CD4-positive, alpha-beta T cell treated with Interferon alpha-2 for 1 hour (primary cell): ENCODE data around the gene KCNT2.
"Not testable (repeated sequence)": the region's sequence is repeated elsewhere in the genome, so short reads cannot be mapped to it uniquely, and the experiment has no call there.

ENCODE experiments used
- DNase-seq, 2 donors: peaks; one replicate each; pipeline ENCODE4 v3.0.0-alpha.2; 2020 to 2022

Gene KCNT2

DNA sequence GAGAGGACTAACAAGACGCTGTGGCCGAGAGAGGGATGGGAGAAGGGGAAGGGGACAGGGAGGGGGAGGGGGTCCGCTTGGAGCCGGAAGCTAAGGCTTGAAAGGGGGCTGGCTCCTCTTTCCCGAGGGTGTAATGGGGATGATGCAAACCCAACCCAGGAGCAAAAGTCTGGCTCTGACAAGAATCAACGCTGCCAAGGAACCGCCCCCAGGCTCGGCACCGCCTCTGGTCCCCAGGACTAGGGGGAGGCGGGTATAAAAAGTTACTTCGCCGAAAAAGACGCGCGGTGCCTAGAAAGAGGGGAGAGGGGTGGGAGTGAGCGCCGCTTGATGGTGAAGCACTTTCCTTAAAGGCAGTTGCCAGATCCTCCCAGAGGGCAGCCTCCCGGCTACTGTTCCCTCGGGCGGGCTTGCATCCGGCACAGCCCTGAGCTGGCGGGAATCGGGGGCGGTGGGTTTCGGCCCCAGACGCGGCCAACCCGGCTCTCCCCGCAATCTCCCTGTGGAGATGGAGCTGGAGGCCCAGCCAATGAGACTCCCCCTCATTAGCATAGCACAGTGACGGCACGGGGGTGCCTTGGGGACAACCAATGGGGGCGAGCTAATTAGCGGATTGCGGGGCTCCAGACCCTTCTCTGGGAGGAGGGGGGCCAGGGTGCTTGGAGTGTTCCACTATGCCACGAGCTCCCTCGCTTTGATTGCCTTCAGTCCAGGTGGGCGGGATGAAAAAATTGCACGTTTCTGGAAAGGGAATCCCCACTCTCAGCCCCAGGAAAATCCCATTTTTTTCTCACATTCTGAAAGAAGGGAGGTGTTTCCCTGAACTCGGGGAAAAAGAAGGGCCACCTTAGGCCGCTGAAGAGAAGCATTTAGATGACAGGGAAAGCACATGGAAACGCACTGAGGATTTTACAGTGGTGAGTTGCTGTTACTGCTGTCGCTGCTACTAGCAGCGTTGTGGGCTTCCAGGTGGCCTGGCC is at the start of gene KCNT2:
KCNT2 (minus strand) TSS at position 51 of the 980 bp plus-strand sequence. CDS start 131 bp downstream, outside the sequence.
- DNase-seq = peak in 1 of 2 donors; percentile 18

DNA sequence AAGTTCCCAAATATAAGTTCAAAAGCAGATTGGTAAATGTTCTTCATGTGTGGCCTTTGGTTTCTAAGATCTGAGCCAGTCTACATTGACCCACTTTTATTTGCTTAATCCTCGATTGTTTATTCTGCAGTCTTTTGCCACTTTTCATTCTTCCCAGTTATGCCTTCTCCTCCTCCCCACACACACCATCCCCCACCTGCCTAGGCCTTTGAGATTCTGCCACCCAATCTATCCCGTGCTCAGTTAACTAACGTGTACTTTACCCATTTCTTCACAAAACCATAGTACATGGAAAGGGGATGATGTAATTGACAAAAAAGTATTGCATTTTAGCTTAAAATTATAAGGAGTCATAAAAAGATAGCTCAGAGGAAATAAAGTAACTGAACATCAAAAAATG is 47.3 kb upstream of the KCNT2 start:
- DNase-seq = no peak

DNA sequence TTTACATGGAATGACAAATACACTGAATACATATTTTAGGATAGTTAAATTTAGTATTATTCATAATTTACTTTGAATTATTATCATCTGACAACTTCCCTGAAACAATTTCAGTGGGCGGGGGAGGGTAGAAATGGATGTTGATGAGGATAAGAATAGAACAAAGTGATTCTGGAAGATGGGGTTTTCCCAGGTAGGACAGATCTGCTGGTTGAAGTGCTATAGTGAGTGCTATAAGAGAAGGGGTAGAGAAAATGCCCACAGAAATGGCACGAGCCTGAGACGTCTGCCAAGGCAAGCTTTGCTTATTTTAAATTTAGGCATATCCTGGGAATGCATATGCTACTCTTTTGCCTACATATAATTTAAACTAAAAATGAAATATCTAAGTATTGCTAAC is 46.8 kb upstream of the KCNT2 start:
- DNase-seq = no peak

DNA sequence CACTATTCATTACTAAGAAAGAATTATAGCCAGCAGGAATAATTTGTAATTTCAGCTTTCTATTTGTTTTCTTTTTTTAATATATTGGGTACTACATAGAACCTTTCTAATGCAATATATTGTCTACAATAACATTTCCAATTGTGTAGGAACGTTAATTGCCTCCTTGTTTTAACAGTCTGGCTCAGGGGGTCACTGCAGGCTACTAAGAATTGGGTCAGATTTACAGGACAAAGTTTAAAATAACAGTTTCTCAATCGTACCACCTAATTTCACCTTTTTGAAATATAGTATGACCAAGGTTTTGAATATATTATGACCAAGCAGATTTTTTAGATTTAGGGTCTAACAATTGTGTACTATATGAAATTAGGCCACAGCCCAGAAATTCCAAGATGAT is 46.0 kb upstream of the KCNT2 start:
- no peak for DNase-seq

DNA sequence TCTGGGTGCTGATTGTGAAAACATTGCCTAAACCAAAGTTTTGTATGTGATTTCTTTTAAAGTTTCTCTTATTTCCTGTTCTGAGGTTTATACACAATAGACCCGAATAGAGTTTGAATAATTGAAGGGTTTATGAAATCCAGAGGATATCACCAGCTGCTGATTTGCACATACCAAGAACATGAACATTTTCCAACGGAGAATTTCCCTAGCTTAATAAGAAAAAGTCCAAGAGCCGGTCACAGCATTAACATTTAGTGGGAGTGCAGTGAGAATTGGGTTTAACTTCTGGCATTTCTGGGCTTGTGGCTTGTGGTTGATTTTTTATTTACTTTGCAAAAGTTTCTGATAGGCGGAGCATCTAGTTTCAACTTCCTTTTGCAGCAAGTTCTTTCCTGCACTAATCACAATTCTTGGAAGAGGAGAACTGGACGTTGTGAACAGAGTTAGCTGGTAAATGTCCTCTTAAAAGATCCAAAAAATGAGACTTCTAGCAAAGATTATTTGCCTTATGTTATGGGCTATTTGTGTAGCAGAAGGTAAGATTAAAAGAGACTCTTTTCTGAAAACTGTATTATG is 43.5 kb upstream of the KCNT2 start, which contains the start of gene CFH:
CFH (plus strand) TSS at position 407 of the 579 bp plus-strand sequence; CDS start at position 482, 75 bp downstream.
- peak in 1 of 2 donors; percentile 47 for DNase-seq

GRCh38 chr1:196651079-196651478 is 42.8 kb upstream of the KCNT2 start:
- DNase-seq = no peak

DNA sequence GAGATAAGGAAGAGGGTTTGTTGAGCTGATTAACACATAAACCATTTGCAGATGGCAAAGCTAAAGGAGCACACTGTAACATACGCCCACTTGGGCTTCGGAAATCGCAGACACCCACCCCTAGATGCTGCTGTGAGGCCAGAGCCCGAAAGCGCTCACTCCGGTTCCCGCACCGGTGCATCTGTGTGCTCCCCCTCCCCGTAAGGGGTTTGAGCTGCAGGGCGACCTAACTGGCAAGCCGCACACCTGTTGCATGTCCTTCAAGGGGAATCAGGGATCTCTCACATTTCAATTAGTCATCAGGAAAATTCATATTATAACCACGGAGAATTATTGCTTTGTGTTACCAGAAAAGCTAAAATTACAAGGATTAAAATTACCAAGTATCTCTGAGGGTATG is 42.2 kb upstream of the KCNT2 start:
- DNase-seq = no peak

DNA sequence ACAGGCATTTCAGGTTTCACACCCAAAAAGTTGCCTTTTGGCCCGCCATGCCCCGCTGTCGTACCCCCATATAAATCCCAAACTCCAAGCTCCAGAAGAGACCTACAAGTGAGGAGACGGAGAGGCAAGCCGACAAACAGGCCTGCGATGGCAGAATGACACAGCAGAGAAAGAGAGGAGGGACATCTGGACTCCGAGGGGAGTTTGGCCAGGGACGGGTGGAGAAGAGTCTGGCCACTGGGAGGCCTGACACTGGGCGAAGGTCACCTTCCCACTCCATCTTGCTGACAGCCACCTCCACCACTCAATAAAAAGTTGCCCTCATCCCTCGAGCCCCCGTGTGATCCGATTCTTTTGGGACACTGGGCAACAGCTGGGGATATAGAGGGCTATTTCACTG is 41.8 kb upstream of the KCNT2 start:
- DNase-seq = no peak

GRCh38 chr1:196640976-196641375 is 32.7 kb upstream of the KCNT2 start:
- DNase-seq = no peak

DNA sequence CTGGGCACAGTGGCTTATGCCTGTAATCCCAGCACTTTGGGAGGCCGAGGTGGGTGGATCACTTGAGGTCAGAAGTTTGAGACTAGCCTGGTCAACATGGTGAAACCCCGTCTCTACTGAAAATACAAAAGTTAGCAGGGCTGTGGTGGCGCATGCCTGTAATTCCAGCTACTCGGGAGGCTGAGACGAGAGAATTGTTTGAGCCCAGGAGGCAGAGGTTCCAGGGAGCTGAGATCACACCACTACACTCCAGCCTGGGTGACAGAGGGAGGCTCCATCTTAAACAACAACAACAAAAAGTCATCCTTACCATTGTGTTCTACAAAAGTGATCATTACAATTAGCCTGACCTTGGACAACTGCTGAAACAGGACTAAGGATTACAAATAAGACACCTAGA is 31.1 kb upstream of the KCNT2 start:
- not testable (repeated sequence) for DNase-seq

GRCh38 chr1:196638466-196638865 is 30.2 kb upstream of the KCNT2 start:
- no peak for DNase-seq

- DNase-seq = no peak
Observed at GRCh38 chr1:196637606-196638005, 29.4 kb upstream of the KCNT2 start.

DNA sequence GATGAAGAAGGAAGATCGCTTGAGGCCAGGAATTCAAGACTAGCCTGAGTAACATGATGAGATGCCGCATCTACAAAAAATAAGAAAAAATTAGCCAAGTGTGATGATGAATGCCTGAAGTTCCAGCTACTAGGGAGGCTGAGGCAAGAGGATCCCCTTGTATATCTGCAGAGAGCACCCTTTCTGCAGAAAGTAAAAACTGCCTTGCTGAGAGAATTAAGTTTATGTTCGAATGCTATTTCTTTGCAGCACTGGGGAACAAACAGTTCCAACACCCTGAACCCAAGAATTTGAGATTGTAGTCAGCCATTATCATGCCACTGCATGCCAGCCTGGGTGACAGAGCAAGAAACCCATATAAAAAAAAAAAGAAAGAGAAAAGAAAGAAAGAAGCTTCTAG is 20.6 kb upstream of the KCNT2 start:
- DNase-seq = no peak

DNA sequence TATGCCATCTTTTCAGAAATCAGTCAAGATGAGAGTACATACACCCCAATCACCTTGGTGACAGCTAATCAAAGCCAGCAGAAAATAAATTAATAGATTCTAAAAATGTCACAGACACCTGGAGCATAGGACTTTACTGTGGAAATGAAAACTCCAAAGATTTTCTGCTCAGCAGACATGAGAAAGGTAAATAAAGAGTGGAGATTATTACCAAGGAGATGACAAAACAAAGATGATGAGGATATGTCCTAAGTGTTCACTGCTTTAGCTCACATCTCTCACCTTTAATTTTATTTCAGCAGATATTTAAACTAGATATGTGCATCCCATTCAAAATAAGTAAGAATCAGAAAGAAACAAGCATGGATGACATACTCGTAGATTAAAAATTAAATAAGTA is 14.8 kb upstream of the KCNT2 start:
- DNase-seq = no peak

GRCh38 chr1:196619721-196620120 is 11.5 kb upstream of the KCNT2 start:
- no peak for DNase-seq

DNA sequence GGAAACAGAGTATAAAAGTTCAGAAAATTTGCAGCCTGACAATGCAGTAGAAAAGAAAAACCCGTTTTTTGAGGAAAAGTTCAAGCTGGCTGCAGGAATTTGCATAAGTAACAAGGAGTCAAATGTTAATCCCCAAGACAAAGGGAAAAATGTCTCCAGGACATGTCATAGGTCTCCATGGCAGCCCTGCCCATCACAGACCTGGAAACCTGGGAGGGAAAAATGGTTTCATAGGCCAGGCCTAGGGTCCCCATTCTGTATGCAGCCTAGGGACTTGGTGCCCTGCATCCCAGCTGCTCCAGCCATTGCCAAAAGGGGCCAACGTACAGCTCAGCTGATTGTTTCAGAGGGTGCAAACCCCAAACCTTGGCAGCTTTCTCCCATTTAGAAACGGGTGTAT is 3.6 kb upstream of the KCNT2 start:
- no peak for DNase-seq

- DNase-seq = no peak
Observed at GRCh38 chr1:196609370-196609737, 1.1 kb upstream of the KCNT2 start.

- no peak for DNase-seq
Observed at GRCh38 chr1:196607981-196608380, 259 bp downstream of the KCNT2 start.

GRCh38 chr1:196603651-196604050 is 4.6 kb downstream of the KCNT2 start:
- no peak for DNase-seq

DNA sequence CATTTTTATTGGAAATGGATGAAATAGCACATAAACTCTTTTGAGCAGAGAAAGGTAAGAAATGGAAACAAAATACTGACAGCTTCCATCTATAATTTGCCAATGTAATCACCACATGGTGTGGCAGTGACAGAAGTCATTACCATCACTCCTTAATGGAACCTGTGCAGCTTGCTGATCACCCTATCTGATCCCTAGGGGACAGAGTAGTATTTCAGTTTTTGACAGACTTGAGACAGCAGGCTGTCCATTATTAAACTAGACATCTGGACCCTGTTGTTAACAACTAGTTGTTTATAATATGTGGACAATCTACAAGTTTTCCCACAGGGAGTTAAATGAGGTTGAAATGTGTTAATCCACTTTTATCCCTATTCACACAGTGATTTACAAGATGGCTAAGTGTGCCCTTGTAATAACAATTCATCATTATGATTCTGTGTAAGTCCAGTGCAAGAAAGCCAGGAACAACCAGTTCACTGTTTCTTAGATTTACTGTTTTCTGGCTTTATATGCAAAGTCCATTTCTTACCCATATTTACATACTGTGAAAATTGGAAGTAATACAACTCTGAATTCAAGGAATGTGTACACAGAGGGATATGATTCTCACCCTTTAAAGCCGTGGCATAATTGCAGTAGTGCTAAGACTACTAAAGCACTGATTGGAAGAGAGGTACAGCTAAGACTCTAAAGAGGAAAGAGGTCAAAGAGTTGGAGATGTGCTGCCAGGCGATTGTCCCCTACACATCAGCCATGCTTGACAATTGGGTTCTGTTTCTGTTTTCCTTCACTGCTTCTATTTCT is 9.1 kb downstream of the KCNT2 start:
- no peak for DNase-seq

GRCh38 chr1:196594700-196595099 is 13.5 kb downstream of the KCNT2 start:
- no peak for DNase-seq

- no peak for DNase-seq
Observed at GRCh38 chr1:196593955-196594354, 14.3 kb downstream of the KCNT2 start.

DNA sequence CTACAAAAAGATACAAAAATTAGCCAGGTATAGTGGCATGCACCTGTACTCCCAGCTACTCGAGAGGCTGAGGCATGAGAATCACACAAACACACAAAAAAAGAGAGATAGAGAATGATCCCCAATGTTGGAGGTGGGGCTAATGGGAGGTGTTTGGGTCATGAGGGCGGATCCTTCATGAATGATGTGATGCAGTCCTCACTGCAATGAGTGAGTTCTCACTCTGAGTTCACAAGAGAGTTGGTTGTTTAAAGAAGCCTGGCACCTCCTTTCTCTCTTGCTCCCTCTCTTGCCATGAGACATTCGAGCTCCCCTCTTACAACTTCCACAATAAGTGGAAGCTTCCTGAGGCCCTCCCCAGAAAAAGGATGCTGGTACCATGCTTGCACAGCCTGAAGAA is 17.3 kb downstream of the KCNT2 start:
- no peak for DNase-seq
